Trophoblast cell (in vitro differentiated cells and primary cell): ENCODE results near the gene ATP2C2.

Experiments
- DNase-seq, 2 donors: peaks; one replicate each; pipeline ENCODE4 v3.0.0-alpha.2; 2016
- H2AFZ ChIP-seq: 2 replicates; pipeline ENCODE4 v1.6.1; 2013; ENCODE audit warnings: low read length, moderate library complexity, mild to moderate bottlenecking; ENCODE audit not compliant: insufficient read depth, poor library complexity
- H2AK5ac ChIP-seq: 2 replicates; pipeline ENCODE4 v1.6.1; 2013; ENCODE audit warnings: mild to moderate bottlenecking, low read length
- H2BK120ac ChIP-seq: 2 replicates; pipeline ENCODE4 v1.6.1; 2013; ENCODE audit warnings: low read length, mild to moderate bottlenecking, moderate library complexity; ENCODE audit not compliant: insufficient read depth, poor library complexity
- H2BK12ac ChIP-seq: 2 replicates; pipeline ENCODE4 v1.6.1; 2013; ENCODE audit warnings: mild to moderate bottlenecking, low read length, moderate library complexity
- H2BK5ac ChIP-seq: 2 replicates; pipeline ENCODE4 v1.6.1; 2013; ENCODE audit warnings: low read length, low read depth, moderate library complexity, mild to moderate bottlenecking; ENCODE audit not compliant: poor library complexity
- H3K14ac ChIP-seq: 2 replicates; pipeline ENCODE4 v1.6.1; 2013; ENCODE audit warnings: mild to moderate bottlenecking, low read length
- H3K18ac ChIP-seq: 2 replicates; pipeline ENCODE4 v1.6.1; 2013; ENCODE audit warnings: mild to moderate bottlenecking, low read length
- H3K23ac ChIP-seq: 2 replicates; pipeline ENCODE4 v1.6.1; 2013; ENCODE audit warnings: low read length
- H3K27ac ChIP-seq: 2 replicates; pipeline ENCODE4 v1.5.1; 2013; ENCODE audit warnings: low read depth, mild to moderate bottlenecking, inconsistent platforms, low read length, moderate library complexity
- H3K27me3 ChIP-seq: 2 replicates; pipeline ENCODE4 v1.6.1; 2013; ENCODE audit warnings: inconsistent platforms, mild to moderate bottlenecking, low read length, moderate library complexity; ENCODE audit not compliant: insufficient read depth
- H3K36me3 ChIP-seq, 2 experiments: 1 replicate in 1 of 2; 2 replicates in 1 of 2; pipeline ENCODE4 v1.6.1; 2013; ENCODE audit warnings: low read length in 2 of 2, mild to moderate bottlenecking in 2 of 2, moderate library complexity in 1 of 2; ENCODE audit not compliant: insufficient read depth in 2 of 2, control insufficient read depth in 1 of 2
- H3K4ac ChIP-seq: 2 replicates; pipeline ENCODE4 v1.6.1; 2013; ENCODE audit warnings: low read depth, mild to moderate bottlenecking, low read length, moderate library complexity
- H3K4me1 ChIP-seq, 2 experiments: 1 replicate in 1 of 2; 2 replicates in 1 of 2; pipeline ENCODE4 v1.6.1; 2013; ENCODE audit warnings: low read length in 2 of 2, mild to moderate bottlenecking in 2 of 2, moderate library complexity in 1 of 2; ENCODE audit not compliant: insufficient read depth in 2 of 2, control insufficient read depth in 1 of 2
- H3K4me2 ChIP-seq: 2 replicates; pipeline ENCODE4 v1.6.1; 2013; ENCODE audit warnings: inconsistent platforms, mild to moderate bottlenecking, low read length, moderate library complexity
- H3K4me3 ChIP-seq: 2 replicates; pipeline ENCODE4 v1.5.1; 2013; ENCODE audit warnings: mild to moderate bottlenecking, low read depth, low read length, inconsistent platforms
- H3K79me1 ChIP-seq: one replicate; pipeline ENCODE4 v1.6.1; 2013; ENCODE audit warnings: low read length
- H3K79me2 ChIP-seq: 2 replicates; pipeline ENCODE4 v1.6.1; 2013; ENCODE audit warnings: low read length, mild to moderate bottlenecking; ENCODE audit not compliant: control insufficient read depth, insufficient read depth, poor library complexity
- H3K9ac ChIP-seq: 2 replicates; pipeline ENCODE4 v1.6.1; 2013; ENCODE audit warnings: mild to moderate bottlenecking, low read length
- H3K9me3 ChIP-seq: 2 replicates; pipeline ENCODE4 v1.6.1; 2013; ENCODE audit warnings: low read depth, mild to moderate bottlenecking, control low read depth, inconsistent platforms, low read length; ENCODE audit not compliant: insufficient read depth
- H4K12ac ChIP-seq: 2 replicates; pipeline ENCODE4 v1.6.1; 2013; ENCODE audit warnings: low read depth, mild to moderate bottlenecking, low read length, moderate library complexity
- H4K8ac ChIP-seq: 2 replicates; pipeline ENCODE4 v1.6.1; 2013; ENCODE audit warnings: low read depth, mild to moderate bottlenecking, low read length, moderate library complexity
- H4K91ac ChIP-seq: one replicate; pipeline ENCODE4 v1.6.1; 2013; ENCODE audit warnings: low read depth, mild to moderate bottlenecking, low read length, moderate library complexity
- WGBS: extraction: QIAGEN DNeasy Blood & Tissue Kit; methylation state at CpG from one replicate; pipeline ENCODE4 v1.1.7; 2013; ENCODE audit warnings: missing lambda C conversion rate; ENCODE audit not compliant: insufficient read length, insufficient coverage; ENCODE audit errors: extremely low coverage; 5-methylcytosine and 5-hydroxymethylcytosine counted together

The ATP2C2 gene

DNA sequence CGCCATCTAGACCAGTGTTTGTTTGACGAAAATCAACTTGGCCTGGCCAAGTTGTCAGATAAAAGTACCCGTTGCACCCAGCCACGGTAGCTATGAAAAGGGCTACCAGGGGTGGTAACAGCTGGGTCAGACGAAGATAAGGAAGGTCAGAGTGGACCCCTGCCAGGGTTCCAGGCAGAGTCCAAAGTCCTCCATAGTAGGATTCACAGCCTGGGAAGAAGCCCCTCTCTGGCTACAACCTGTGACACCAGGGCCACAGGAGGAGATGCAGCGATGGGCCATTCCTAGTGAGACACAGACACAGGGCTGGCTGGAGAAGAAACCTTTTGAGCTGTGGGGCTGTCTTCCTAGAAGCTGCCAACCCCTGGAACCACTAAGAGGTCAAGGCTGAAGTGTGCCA is 96.8 kb downstream of the ATP2C2 start:
- Histone ChIP-seq H4K91ac (no peak overlapping the region), H3K9me3 (peaks cover 3% of the 10 kb centered on the region), H4K8ac (no peak overlapping the region), H3K36me3 (peaks cover 31 to 35% of the 10 kb centered on the region in 2 experiments), H3K27me3 (no peaks in the 10 kb centered on the region), H3K4ac (no peak overlapping the region), H3K23ac (no peak overlapping the region), H3K4me2 (no peak overlapping the region), H3K9ac (no peak overlapping the region), H3K18ac (no peak overlapping the region), H3K79me2 (no peaks in the 10 kb centered on the region), H2AK5ac (no peak overlapping the region), H3K4me1 (no peaks in the 10 kb centered on the region), H3K79me1 (no peaks in the 10 kb centered on the region), H3K4me3 (no peak overlapping the region), H3K27ac (no peak overlapping the region), H2BK5ac (no peak overlapping the region), H2BK12ac (no peak overlapping the region), H2BK120ac (no peak overlapping the region), H3K14ac (no peak overlapping the region), H2AFZ (no peak overlapping the region), H4K12ac (no peak overlapping the region)
- DNase-seq, result no peak
- no CpG with 5 or more reads among the region's 6 CpGs for WGBS

GRCh38 chr16:84466692-84467091 is 98.4 kb downstream of the ATP2C2 start:
- no peak overlapping the region for H3K9ac ChIP-seq
- no peak overlapping the region for H4K8ac ChIP-seq
- no peak overlapping the region for H2BK5ac ChIP-seq
- H4K12ac ChIP-seq, result no peak overlapping the region
- H2BK120ac ChIP-seq, result no peak overlapping the region
- no peak overlapping the region for H3K23ac ChIP-seq
- H3K4me3 ChIP-seq, result no peak overlapping the region
- no peak overlapping the region for H4K91ac ChIP-seq
- H3K27ac ChIP-seq, result no peak overlapping the region
- DNase-seq, result no peak
- H3K79me1 ChIP-seq, result no peaks in the 10 kb centered on the region
- no peak overlapping the region for H2AFZ ChIP-seq
- no peak overlapping the region for H3K14ac ChIP-seq
- H2BK12ac ChIP-seq, result no peak overlapping the region
- H2AK5ac ChIP-seq, result no peak overlapping the region
- H3K18ac ChIP-seq, result no peak overlapping the region
- peaks cover 3% of the 10 kb centered on the region for H3K9me3 ChIP-seq
- no peaks in the 10 kb centered on the region for H3K79me2 ChIP-seq
- H3K27me3 ChIP-seq, result no peaks in the 10 kb centered on the region
- H3K4me2 ChIP-seq, result no peak overlapping the region
- peaks cover 22 to 23% of the 10 kb centered on the region in 2 experiments for H3K36me3 ChIP-seq
- WGBS, result no CpG with 5 or more reads among the region's 4 CpGs
- no peak overlapping the region for H3K4ac ChIP-seq
- H3K4me1 ChIP-seq, result no peaks in the 10 kb centered on the region

DNA sequence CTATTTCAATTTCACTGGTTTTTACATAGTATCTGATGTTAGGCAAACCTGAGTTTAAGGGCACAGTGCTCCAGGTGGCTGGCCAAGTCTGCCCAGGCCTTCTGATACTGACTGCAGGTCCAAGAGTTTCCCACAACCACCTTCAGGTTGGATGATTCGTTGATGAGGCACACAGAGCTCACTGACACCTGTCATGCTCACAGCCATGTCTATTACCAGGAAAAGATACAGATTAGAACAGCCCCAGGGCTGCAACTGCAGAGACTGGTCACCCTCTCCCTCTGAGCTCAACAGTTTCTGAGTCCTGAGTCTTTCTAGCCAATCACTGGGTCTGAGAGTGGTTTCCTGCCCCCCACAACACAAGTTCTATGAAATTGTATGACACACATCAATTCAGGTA is 98.9 kb downstream of the ATP2C2 start:
- Histone ChIP-seq H3K79me1 (peaks cover 2% of the 10 kb centered on the region), H3K27me3 (no peaks in the 10 kb centered on the region), H2BK12ac (no peak overlapping the region), H3K14ac (no peak overlapping the region), H3K18ac (no peak overlapping the region), H3K79me2 (no peaks in the 10 kb centered on the region), H2AFZ (no peak overlapping the region), H4K8ac (no peak overlapping the region), H2BK5ac (no peak overlapping the region), H3K4me1 (no peaks in the 10 kb centered on the region), H4K91ac (no peak overlapping the region), H2BK120ac (no peak overlapping the region), H4K12ac (no peak overlapping the region), H3K4ac (no peak overlapping the region), H3K9ac (no peak overlapping the region), H3K27ac (no peak overlapping the region), H3K4me2 (no peak overlapping the region), H2AK5ac (no peak overlapping the region), H3K9me3 (peaks cover 6% of the 10 kb centered on the region), H3K4me3 (no peak overlapping the region), H3K23ac (no peak overlapping the region), H3K36me3 (peaks cover 23 to 25% of the 10 kb centered on the region in 2 experiments)
- no CpG with 5 or more reads among the region's 1 CpG for WGBS
- no peak for DNase-seq

GRCh38 chr16:84467709-84468108 is 99.4 kb downstream of the ATP2C2 start:
- no peak overlapping the region for H2BK120ac ChIP-seq
- no peak overlapping the region for H2BK5ac ChIP-seq
- H3K18ac ChIP-seq, result no peak overlapping the region
- H3K9me3 ChIP-seq, result peaks cover 6% of the 10 kb centered on the region
- DNase-seq, result no peak
- H3K79me2 ChIP-seq, result no peaks in the 10 kb centered on the region
- no peak overlapping the region for H3K4me2 ChIP-seq
- H2AFZ ChIP-seq, result no peak overlapping the region
- H3K23ac ChIP-seq, result no peak overlapping the region
- peaks cover 2% of the 10 kb centered on the region for H3K79me1 ChIP-seq
- H3K4ac ChIP-seq, result no peak overlapping the region
- H3K14ac ChIP-seq, result no peak overlapping the region
- no peaks in the 10 kb centered on the region for H3K27me3 ChIP-seq
- H3K4me3 ChIP-seq, result no peak overlapping the region
- H4K91ac ChIP-seq, result no peak overlapping the region
- no peak overlapping the region for H2AK5ac ChIP-seq
- H4K12ac ChIP-seq, result no peak overlapping the region
- no peaks in the 10 kb centered on the region for H3K4me1 ChIP-seq
- no peak overlapping the region for H2BK12ac ChIP-seq
- peaks cover 20% of the 10 kb centered on the region in 2 experiments for H3K36me3 ChIP-seq
- no peak overlapping the region for H4K8ac ChIP-seq
- no peak overlapping the region for H3K27ac ChIP-seq
- H3K9ac ChIP-seq, result no peak overlapping the region
